Fibroblast of skin of right biceps (primary cell): ENCODE data around the gene KCTD12.
A peak's percentile ranks its signal among the peaks of the same experiment; 100 is the strongest.
"Not testable (repeated sequence)": the region's sequence is repeated elsewhere in the genome, so short reads cannot be mapped to it uniquely, and the experiment has no call there.

Experiments
- DNase-seq: peaks from one replicate; pipeline ENCODE4 v3.0.0-alpha.2; 2013

The KCTD12 gene

DNA sequence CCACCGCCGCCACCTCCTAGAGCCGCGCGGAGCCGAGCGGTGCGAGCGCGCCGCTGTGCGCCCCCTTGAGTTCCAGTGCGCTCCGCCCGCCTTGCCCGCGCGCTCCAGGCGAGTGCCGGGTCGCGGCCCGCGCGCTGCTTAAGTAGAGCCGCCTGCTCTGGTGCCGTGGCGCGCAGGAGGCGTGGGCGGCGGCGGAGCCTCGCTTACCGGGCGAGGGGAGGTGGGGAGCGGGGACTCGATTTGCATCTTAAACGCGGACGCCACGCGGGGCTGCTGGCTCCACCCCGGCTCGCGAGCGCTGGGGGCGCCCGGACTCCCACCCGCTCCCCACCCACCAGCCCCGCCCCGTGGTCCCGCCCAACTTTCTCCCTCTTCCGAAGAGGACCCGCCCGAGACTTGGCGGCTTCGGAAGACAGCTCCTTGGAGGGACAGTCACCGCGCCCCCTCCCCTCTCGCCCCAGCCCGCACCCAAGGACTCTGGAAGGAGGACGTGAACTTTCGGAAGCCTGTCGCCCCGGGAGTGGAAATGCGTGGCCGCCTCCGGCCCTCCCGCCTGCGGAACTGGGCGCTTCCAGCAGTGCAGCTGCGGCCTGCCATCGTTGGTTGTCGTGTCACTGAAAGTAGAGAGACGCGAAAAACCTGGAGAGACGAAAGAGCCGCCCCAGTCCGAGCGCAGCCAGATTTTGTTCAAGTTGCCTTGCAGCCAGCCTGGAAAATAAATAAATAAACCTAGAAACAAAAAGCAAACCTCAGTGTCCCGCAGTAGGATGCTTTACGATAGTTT, at the start of gene KCTD12:
TSS of gene KCTD12 (minus strand) at position 114 of the 784 bp plus-strand sequence. CDS start 257 bp downstream, outside the sequence.
- DNase-seq = peak; percentile 81

DNA sequence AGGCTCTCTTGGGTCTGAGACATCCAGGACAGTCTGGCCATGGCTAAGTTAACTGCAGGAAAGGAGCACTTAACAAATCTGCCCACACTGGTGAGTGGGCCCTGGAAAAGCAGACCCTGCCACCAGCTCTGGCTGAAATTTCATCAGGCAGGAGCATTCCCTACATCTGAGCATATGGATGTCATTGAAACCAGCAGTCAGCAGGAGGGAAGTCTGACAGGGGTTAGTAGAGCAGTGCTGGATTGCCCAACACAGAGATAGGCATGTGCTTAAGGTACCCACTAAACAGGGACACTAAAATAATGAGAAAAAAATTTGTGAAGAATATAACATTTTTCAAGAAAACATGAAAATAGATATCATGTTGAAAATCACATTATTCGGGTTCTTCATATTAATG, 48.5 kb upstream of the KCTD12 start:
- DNase-seq = peak; percentile 21

DNA sequence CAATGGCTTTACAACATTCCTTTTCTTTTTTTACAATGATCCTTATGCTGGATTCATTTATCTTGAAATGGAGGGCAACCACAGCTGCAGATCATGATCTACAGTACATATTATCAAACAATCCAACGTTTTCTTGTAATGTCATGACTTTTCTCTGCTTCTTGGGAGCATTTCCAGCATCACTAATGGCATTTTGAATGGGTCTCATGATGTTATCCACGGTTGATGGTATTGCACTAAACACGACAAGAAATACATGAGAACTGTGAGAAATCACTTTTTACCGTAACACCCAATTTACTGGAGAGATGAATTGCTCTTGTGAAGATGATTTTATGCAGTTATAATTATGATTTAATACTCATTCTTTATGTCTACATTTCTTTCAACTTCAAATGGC, 45.9 kb upstream of the KCTD12 start:
- DNase-seq = no peak

DNA sequence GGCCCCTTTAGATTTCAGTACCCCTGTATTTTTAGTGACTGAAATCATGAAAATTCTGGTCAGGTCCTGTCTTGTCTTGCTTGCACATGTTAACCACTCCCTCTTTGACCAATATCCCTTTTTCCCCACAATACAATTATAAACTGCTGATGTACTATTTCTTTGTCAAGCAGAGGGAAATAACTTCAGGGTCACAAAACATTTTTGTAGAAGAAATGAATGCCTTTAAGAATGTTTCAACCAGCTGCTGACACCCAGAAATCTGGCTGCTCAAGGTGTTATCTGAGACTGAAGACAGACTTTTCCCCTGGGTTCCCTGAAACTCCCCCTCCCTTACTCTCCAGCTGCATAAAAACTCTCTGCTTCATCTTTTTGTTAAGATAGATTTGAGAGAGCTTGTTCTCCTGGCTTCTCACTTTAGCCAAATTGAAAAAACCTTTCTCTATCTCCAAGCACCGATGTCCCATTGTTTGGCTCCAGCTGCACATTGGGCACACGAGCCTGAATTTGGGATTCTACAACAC, 43.7 kb upstream of the KCTD12 start:
- DNase-seq = no peak

DNA sequence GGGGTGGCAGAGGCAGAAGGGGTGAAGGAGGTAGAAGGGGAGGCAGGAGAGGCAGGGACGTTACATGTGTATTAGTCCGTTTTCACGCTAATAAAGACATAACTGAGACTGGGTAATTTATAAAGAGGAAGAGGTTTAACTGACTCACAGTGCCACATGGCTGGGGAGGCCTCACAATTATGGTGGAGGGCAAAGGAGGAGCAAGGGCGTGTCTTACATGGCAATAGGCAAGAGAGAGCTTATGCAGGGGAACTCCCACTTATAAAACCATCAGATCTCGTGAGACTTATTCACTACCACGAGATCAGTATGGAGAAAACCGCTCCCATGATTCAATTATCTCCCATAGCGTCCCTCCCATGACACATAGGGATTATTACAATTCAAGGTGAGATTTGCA, 43.1 kb upstream of the KCTD12 start:
- DNase-seq = no peak

DNA sequence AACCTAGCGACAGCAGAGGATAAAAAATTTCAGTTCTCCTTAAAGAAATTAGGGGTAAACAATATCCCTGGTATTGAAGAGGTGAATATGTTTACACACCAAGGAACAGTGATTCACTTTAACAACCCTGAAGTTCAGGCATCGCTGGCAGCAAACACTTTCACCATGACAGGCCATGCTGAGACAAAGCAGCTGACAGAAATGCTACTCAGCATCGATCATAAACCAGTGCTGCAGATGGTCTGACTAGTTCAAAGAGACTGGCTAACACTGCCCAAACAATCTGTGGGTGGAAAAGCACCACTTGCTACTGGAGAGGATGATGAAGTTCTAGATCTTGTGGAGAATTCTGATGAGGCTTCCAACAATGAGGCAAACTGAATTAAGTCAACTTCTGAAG, 42.3 kb upstream of the KCTD12 start:
- DNase-seq = no peak

DNA sequence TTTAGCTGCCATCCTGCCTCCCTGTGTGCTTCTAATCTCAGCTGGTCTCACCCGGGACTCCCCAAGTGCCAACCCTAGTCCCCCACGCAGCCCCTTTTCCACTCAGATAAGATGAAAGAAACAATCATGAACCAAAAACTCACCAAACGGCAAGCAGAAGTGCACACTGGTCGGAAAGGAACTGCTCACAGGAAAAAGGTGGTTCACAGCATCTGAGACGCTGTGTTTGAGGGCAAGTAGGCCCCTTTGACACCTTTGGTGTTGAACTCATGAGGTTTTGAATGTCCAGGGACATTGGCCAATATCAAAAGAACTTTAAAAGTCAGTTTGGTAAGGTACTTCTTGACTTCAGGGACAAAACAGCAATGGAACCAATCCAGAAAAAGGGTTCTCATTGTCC, 41.8 kb upstream of the KCTD12 start:
- DNase-seq = no peak

DNA sequence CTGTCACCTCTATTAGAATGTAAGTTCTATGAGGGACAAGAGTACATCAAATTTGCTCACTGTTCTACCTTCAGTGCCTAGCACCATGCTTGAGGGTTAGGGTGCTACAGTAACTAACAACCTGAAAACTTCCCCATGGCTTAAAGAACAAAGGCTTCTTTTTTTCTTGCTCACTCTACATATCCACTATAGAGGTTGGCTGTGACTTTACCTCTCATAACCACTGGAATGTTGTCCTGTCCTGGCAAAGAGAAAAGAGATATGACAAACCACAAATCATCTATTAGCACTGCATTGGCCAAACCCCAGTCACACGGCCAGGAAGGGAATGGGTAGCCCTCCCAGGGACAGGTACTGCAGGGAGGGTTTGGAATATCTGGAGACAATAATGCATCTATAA, 38.9 kb upstream of the KCTD12 start:
- DNase-seq = no peak

DNA sequence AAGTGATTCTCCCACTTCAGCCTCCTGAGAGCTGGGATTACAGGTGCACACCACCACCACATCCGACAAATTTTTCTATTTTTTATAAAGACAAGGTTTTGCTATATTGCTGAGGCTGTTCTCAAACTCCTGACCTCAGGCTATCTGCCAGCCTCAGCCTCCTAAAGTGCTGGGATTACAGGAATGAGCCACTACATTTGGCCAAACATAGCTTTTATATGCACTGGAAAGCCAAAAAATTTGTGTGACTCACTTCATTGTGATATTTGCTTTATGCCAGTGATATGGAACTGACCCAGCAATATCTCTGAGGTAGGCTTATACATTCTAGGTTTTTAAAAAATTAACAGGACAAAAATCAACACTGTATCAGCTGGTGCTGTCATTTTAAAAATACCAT, 35.3 kb upstream of the KCTD12 start:
- peak; percentile 24 for DNase-seq

DNA sequence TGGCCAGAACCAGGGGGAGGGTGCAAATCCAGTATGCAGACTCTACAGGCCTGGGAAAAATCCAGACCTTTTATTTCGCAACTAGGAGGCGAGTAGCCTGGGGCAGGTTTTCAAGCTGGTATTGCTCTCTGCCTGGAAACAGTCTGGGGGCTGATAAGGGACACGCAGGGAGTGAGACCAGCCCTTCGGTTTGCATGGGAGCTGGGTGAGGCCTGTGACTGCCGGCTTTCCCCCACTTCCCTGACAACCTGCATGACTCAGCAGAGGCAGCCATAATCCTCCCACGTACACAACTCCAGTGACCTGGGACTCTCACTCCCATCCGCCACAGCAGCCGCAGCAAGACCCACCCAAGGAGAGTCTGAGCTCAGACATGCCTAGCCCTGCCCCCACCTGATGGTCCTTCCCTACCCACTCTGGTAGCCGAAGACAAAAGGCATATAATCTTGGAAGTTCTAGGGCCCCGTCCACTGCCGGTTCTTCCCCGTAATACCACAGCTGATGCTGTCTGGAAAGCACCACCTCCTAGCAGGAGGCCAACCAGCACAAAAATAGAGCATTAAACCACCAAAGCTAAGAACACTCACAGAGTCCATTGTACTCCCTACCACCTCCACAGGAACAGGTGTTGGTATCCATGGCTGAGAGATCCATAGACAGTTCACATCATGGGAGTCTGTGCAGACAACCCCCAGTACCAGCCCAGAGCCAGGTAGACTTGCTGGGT, 31.7 kb upstream of the KCTD12 start:
- peak; percentile 28 for DNase-seq

DNA sequence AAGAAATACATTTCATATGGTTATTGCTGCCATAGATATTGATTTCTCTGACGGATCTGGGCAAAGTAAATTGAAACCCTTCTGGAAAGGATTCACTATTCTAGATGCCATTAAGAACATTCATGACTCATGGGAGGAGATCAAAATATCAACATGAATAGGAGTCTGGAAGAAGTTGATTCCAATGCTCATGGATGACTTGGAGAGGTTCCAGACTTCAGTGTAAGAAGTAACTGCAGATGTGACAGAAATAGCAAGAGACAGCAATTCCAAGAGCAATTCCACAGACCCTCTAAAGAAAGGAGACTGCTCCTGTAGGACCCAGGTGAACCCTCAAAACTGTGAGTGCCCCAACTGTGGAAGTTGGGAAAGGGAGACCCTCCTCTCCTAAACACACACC, 30.9 kb upstream of the KCTD12 start:
- DNase-seq = peak; percentile 74

DNA sequence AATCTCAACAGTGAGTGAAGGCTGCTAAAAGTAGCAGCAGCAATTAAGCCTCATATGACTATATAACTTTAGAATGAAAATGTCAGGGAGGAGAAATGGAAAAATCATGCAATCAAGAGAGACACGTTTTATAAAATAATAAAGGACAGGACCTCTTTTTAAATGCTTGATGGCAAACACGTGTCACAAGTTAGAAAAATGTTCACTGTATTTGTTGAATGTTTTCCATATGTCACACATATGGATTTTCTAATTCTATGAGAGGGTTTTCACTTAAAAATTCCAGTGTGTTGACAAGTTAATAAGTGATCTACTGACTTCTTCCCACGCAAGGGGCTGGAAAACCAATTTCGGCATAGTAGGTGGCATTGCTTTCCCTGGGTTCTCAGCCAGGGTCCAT, 27.7 kb upstream of the KCTD12 start:
- peak; percentile 60 for DNase-seq

DNA sequence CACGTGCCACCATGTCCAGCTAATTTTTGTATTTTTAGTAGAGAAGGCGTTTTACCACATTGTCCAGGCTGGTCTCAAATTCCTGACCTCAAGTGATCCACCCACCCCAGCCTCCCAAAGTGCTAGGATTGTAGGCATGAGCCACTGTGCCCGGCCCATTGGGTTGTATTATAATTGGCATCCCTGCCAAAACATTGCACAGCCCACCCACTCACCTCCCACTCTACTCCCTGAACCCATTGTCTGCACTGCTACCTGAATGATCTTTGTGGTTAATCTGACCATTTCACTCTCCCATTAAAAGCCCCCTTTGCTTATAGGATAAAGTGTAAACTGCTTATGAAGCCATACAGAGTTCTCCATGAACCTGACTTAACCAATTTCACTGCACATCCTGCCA, 26.3 kb upstream of the KCTD12 start:
- DNase-seq = no peak

DNA sequence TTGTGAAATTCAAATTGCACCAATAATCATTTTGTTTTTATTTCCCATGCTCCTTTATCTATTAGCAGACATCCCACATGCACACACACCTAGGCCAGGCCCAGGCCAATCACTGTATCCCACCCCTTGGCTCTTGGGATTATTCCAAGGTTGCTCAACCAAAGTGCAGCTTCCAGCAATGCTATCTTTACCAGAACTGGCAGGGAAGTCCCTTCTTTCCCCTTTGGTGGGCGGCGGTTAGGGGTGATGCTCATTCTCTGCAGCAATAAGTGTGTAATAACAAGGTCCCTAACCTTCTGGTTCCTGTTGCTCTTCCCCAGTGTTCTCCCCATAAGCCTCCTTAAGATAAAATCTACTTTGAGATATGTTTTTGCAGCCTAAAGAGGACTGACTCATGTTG, 18.3 kb upstream of the KCTD12 start:
- no peak for DNase-seq

DNA sequence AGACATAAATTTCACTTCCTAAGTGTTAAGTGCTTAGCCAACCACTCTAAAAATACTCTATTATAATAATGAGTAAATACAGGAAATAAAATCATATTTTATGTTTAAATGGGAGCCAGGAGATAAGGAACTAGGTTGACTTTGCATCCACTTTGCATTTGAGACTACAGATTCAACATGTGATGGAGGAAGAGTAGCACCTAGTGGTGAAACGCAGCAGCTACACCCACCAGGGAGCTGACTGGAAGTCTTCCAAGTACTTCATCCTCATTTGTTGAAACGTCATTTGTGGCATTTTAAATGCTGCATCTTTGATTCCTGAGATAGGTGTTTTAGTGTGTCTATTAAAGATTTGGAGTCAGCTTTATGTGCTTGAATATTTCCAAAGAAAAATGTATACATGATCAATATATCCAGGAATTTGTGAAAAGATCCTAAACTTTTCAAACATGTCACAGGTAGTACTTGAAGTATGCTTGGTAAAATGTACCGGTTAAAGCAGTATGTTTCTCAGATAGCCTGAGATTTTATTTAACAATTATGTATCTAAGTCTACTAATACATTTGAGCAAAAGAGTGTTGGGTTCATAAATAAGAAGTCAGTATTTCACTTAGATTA, 17.4 kb upstream of the KCTD12 start:
- DNase-seq = peak; percentile 69

DNA sequence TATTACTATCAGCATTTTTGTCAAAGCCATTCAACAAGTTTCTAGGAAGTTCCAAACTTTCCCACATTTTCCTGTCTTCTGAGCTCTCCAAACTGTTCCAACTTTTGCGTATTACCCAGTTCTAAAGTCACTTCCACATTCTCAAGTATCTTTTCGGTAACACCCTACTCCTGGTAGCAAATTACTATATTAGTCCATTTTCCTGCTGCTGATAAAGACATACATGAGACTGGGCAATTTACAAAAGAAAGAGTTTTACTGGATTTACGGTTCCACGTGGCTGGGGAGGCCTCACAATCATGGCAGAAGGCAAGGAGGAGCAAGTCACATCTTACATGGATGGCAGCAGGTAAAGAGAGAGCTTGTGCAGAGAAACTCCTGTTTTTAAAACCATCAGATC, 12.9 kb upstream of the KCTD12 start:
- DNase-seq = not testable (repeated sequence)

DNA sequence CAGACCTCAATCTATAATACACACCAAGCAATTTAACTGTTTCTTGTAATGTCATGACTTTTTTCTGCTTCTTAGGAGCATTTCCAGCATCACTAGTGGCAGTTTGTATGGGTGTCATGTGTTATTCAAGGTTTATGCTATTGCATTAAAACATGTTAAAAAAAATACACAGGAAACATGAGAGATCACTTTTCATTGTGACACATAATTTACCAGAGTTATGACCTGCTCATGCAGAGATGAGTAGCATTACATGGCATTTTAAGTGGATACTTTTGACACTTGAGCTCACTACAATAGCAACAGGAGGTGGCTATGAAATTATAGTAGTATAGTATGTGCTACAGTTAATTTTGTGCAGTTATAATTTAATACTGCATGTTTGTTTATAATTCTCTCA, 11.0 kb upstream of the KCTD12 start:
- DNase-seq = not testable (repeated sequence)

DNA sequence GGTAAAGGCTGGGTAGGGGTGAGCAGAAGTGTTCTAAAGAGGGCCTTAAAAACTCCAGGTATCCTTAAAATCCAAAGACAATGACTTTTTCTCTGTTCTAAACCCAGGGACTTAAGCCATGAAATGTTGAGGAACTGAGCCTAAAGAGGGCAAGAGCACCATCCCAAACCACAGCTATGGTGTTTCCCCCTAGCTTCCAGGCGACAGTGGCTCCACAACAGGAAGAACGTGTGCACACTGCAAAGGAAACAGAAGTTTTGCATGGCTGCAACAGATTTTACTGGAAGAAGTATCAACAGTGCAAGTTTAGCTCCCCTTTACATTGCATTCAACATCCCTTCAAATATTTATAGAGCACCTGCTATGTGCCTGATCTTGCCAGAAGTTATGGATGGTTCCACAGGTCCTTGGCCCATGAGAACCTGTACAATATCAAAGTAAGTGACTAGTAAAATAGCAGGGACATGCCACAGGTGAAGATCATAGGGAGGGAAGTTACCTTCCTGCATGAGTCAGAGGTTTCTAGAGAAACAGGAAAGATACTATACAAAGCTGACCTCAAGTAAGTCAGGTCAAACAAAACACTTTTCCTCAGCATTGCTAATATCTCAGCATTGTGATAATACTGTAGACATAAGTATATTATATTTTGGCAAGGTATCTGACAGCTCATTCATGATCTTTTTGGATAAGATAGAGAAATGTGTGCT, 8.4 kb upstream of the KCTD12 start:
- DNase-seq = no peak

DNA sequence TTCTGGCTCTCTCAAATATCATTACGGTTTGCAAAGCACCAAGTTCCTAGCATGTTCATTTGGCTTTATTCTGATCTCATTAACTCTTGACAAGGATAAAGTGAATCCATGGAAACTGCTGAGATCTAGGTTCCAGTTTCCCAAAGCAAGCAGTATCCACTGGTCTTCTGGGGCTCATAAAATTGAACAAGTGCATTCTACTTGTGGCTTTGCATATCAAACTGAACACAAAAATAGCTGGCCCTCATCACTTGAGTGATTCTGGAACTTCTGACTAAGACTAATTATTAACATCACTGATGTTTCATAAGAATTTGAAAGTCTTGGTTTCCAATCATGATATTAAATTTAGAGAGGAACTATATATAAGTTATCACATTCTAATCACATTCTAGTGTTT, 6.3 kb upstream of the KCTD12 start:
- DNase-seq = no peak

DNA sequence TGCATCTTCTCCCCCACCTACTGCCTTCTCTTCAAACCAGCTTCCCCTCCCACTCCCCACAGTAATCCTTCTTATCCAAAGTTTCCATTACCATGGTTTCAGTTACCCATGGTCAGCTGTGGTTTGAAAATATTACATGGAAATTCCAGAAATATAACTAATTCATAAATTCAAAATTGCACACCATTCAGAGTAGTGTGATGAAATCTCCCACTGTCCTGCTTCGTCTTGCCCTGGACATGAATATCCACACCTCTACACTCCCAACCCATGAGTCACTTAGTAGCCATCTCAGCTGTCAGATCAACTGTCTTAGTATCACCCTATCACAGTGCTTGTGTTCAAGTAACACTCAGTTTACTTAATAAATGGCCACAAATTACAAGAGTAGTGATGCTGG, 3.8 kb upstream of the KCTD12 start:
- DNase-seq = peak; percentile 61

DNA sequence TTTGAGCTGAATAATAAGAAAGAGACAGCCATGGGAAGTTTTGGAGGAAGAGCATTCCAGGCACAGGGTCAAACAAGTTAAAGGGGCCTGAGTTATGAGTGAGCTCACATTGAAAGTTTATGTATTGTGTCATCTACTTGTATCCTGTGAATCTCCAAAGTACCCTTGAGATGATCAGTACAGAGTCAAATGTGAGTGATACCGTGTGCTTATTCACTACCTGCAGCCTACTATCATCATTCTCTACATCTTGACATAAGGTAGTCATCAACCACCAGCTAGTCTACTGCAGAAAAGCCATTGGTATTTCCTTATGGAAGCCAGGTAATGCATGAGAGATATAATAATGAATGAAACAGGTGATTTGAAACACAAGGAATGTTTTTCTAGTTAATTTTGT, 3.0 kb upstream of the KCTD12 start:
- DNase-seq = peak; percentile 18

DNA sequence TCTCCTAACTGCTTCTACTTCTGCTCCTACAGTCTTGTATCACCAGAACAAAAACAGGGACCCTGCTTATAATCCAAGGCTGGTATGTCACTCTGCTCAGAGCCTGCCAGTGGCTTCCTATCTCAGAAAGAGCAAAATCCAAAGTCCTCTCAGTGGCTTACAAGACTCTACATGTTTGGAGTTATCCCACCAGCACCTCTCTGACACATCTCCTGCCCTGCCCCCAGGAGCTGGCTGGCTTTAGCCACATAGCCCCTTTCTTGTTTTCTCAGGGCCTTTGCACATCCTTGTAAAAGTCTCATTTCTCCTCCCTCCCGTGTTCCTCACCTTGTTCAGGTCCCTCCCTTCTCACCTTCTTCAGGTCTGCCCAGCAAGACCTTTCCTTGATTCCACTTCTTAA, 2.2 kb upstream of the KCTD12 start:
- no peak for DNase-seq

DNA sequence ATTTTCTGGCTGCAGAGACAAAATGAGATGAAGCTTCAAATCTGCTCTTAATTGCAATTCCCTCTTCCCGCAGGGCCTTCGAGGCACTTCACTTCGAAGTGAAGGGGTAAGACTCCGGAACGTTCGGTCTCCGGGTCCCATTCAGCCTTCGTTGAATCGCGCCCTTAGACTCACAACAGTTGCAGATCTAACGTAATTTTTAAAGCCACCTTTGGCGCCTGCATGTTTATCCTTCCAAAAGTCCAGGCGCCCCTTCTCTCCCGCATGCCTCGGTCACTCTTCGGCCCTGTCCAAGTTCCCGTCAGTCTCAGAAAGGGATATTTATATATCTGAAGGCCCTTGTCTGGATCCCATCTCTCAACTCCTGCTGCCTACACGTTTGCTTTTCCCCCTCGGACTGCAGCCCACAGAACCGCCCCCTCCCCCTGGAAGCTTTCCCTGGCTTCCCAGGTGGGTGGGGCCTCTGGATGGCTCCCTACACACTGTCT, 915 bp upstream of the KCTD12 start:
- DNase-seq = no peak
